GM21737 (cell line): ENCODE results near the gene GPR142.

Source experiments
- ATAC-seq: cut with Tn5 transposase; IDR thresholded peaks from one replicate; pipeline ENCODE4 v1.9.1; 2021; ENCODE audit warnings: mild to moderate bottlenecking, moderate library complexity; ENCODE audit not compliant: unreplicated experiment

GPR142 gene

DNA sequence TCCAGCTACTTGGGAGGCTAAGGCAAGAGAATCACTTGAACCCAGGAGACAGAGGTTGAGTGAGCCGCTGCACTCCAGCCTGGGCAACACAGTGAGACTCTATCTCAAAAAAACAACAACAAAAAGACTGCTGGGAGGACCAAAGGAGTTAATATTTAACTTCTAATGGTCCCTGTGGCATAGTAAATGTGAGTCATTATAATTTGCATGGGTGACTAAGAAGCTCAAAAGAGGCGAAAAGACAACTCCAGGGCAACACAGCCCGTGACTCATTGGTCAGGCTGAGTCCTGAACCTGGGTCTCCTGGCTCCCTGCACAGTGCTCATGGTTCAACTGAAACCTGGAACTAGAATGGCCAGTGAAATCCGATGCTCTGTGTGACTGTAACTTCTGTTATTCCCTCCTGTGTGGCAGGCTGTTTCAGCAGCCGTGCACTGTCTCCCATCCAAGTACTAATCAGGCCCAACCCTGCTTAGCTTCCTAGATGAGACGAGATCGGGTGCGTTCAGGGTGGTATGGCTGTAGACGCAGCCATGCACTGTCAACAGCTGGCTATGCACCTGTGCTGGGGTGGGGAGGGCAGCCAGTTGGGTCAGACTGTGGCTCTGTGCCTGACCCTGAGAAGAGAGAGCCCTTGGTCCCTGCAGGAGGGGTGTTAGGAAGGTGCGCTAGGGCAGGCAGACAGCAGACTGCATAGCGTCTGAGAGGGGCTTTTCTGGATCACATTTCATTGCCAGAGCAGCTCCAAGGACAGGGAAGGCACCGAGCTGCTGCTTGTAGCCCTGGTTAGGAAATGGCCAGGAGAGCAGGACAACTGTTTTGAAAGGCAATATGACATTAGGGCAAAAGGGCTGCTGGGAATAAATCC lies 50.1 kb downstream of the GPR142 start:
- ATAC-seq, result no peak

GRCh38 chr17:74419928-74420411 lies 52.7 kb downstream of the GPR142 start:
- no peak for ATAC-seq
